SK-N-SH treated with all-trans-retinoic acid at 6 μM for 48 hours (cell line): Measurements from ENCODE around the gene DCC.

Experiments
- ATAC-seq: fragments of 200-7000 bp; cut with Tn5 transposase; 3 replicates; pipeline ENCODE4 v1.9.1; 2020; ENCODE audit warnings: mild to moderate bottlenecking, moderate library complexity
- ARNTL ChIP-seq: fragments of 450-650 bp; formaldehyde crosslinking; IDR thresholded peaks from 2 replicates; pipeline ENCODE4 v1.5.0; 2020; ENCODE audit warnings: low read depth, mild to moderate bottlenecking, moderate library complexity, borderline replicate concordance
- BACH2 ChIP-seq: fragments of 250-450 bp; sonication (Bioruptor Pico); IDR thresholded peaks from 2 replicates; pipeline ENCODE4 v1.9.0; 2021; ENCODE audit warnings: mild to moderate bottlenecking, borderline replicate concordance
- CSDC2 ChIP-seq: fragments of 250-450 bp; sonication (Bioruptor Pico); IDR thresholded peaks from 2 replicates; pipeline ENCODE4 v1.5.0; 2020; ENCODE audit warnings: mild to moderate bottlenecking, moderate library complexity
- ESRRG ChIP-seq: fragments of 250-450 bp; sonication (Bioruptor Pico); IDR thresholded peaks from 2 replicates; pipeline ENCODE4 v1.6.1; 2021; ENCODE audit warnings: mild to moderate bottlenecking
- GLIS3 ChIP-seq: fragments of 250-450 bp; sonication (Bioruptor Pico); IDR thresholded peaks from 2 replicates; pipeline ENCODE4 v1.5.0; 2020; ENCODE audit warnings: mild to moderate bottlenecking, moderate library complexity
- ISL1 ChIP-seq: fragments of 250-450 bp; sonication (Bioruptor Pico); IDR thresholded peaks from 2 replicates; pipeline ENCODE4 v2.1.2; 2022; ENCODE audit warnings: mild to moderate bottlenecking, moderate library complexity
- OSR1 ChIP-seq: fragments of 250-450 bp; sonication (Bioruptor Pico); IDR thresholded peaks from 2 replicates; pipeline ENCODE4 v1.8.0; 2022; ENCODE audit warnings: moderate library complexity, mild to moderate bottlenecking, inconsistent platforms
- PPARA ChIP-seq: fragments of 250-450 bp; sonication (Bioruptor Pico); IDR thresholded peaks from 2 replicates; pipeline ENCODE4 v1.5.0; 2020; ENCODE audit warnings: mild to moderate bottlenecking, borderline replicate concordance
- RARB ChIP-seq: fragments of 250-450 bp; sonication (Bioruptor Pico); IDR thresholded peaks from 2 replicates; pipeline ENCODE4 v1.8.0; 2021; ENCODE audit warnings: mild to moderate bottlenecking, moderate library complexity
- SNAI2 ChIP-seq: fragments of 250-450 bp; sonication (Bioruptor Pico); IDR thresholded peaks from 2 replicates; pipeline ENCODE4 v1.5.0; 2020; ENCODE audit warnings: mild to moderate bottlenecking, moderate library complexity
- TOX ChIP-seq: fragments of 250-450 bp; sonication (Bioruptor Pico); IDR thresholded peaks from 2 replicates; pipeline ENCODE4 v1.8.0; 2021; ENCODE audit warnings: mild to moderate bottlenecking, moderate library complexity, borderline replicate concordance
- ZC3H10 ChIP-seq: fragments of 250-450 bp; sonication (Bioruptor Pico); IDR thresholded peaks from 2 replicates; pipeline ENCODE4 v1.5.1; 2021; ENCODE audit warnings: mild to moderate bottlenecking, moderate library complexity
- ZFP3 ChIP-seq: fragments of 250-450 bp; sonication (Bioruptor Pico); IDR thresholded peaks from 2 replicates; pipeline ENCODE4 v1.5.0; 2020; ENCODE audit warnings: mild to moderate bottlenecking, moderate library complexity
- ZFP30 ChIP-seq: fragments of 450-650 bp; formaldehyde crosslinking; IDR thresholded peaks from 2 replicates; pipeline ENCODE4 v1.5.0; 2022; ENCODE audit warnings: mild to moderate bottlenecking, moderate library complexity
- ZNF565 ChIP-seq: fragments of 450-650 bp; formaldehyde crosslinking; conservative IDR thresholded peaks from 2 replicates; pipeline ENCODE4 v1.5.0; 2020; ENCODE audit warnings: low read depth, mild to moderate bottlenecking, moderate library complexity
- ZNF8 ChIP-seq: fragments of 450-650 bp; formaldehyde crosslinking; IDR thresholded peaks from 2 replicates; pipeline ENCODE4 v1.5.0; 2020; ENCODE audit warnings: mild to moderate bottlenecking, moderate library complexity
- TF ChIP-seq, protein P1 (sequence below): fragments of 250-450 bp; sonication (Bioruptor Pico); IDR thresholded peaks from 2 replicates; pipeline ENCODE4 v1.8.0; 2021; ENCODE audit warnings: low read depth, mild to moderate bottlenecking, moderate library complexity, borderline replicate concordance
- TF ChIP-seq, protein P2 (sequence below): fragments of 250-450 bp; sonication (Bioruptor Pico); IDR thresholded peaks from 2 replicates; pipeline ENCODE4 v1.5.1; 2020; ENCODE audit warnings: low read depth, mild to moderate bottlenecking, moderate library complexity
- TF ChIP-seq, protein P3 (sequence below): fragments of 250-450 bp; sonication (Bioruptor Pico); IDR thresholded peaks from 2 replicates; pipeline ENCODE4 v1.5.0; 2020; ENCODE audit warnings: mild to moderate bottlenecking, moderate library complexity
- TF ChIP-seq, protein P4 (sequence below): fragments of 250-450 bp; sonication (Bioruptor Pico); IDR thresholded peaks from 2 replicates; pipeline ENCODE4 v1.5.1; 2021; ENCODE audit warnings: mild to moderate bottlenecking, moderate library complexity

The DCC gene

DNA sequence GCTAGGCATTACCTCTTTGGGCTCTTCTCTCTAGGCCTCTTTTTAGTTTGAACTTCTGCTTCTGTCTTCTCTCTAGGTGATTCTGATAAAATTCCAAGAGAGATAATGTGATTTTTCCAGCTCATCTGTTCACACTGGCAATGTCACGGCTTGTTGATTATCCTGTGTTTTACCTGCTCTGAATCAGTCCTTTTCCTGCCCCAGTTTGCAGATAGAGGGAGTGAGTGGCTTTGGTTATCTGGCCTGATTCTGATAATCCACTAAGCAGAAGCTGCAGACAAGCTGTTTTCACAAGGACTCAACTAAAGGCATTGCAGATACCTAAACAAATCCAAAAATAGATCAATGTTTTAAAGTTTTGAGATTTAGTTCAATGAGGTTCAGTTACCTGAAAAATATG, 111.9 kb downstream of the DCC start:
- ATAC-seq: no peak
- no peak for TF ChIP-seq CSDC2 (CRISPR knock-in tag)
- no peak for TF ChIP-seq ZFP30 (CRISPR knock-in tag)
- no peak for TF ChIP-seq TOX
- TF ChIP-seq OSR1: no peak
- TF ChIP-seq, protein P1, sequence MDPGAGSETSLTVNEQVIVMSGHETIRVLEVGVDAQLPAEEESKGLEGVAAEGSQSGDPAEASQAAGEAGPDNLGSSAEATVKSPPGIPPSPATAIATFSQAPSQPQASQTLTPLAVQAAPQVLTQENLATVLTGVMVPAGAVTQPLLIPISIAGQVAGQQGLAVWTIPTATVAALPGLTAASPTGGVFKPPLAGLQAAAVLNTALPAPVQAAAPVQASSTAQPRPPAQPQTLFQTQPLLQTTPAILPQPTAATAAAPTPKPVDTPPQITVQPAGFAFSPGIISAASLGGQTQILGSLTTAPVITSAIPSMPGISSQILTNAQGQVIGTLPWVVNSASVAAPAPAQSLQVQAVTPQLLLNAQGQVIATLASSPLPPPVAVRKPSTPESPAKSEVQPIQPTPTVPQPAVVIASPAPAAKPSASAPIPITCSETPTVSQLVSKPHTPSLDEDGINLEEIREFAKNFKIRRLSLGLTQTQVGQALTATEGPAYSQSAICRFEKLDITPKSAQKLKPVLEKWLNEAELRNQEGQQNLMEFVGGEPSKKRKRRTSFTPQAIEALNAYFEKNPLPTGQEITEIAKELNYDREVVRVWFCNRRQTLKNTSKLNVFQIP: no peak
- TF ChIP-seq ESRRG (CRISPR knock-in tag): no peak
- no peak for TF ChIP-seq BACH2
- TF ChIP-seq, protein P2, sequence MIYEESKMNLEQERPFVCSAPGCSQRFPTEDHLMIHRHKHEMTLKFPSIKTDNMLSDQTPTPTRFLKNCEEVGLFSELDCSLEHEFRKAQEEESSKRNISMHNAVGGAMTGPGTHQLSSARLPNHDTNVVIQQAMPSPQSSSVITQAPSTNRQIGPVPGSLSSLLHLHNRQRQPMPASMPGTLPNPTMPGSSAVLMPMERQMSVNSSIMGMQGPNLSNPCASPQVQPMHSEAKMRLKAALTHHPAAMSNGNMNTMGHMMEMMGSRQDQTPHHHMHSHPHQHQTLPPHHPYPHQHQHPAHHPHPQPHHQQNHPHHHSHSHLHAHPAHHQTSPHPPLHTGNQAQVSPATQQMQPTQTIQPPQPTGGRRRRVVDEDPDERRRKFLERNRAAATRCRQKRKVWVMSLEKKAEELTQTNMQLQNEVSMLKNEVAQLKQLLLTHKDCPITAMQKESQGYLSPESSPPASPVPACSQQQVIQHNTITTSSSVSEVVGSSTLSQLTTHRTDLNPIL (CRISPR knock-in tag): no peak
- no peak for TF ChIP-seq RARB (CRISPR knock-in tag)
- TF ChIP-seq GLIS3 (CRISPR knock-in tag): no peak
- TF ChIP-seq SNAI2 (CRISPR knock-in tag): no peak
- TF ChIP-seq ZFP3: no peak
- no peak for TF ChIP-seq ZC3H10
- TF ChIP-seq, protein P3, sequence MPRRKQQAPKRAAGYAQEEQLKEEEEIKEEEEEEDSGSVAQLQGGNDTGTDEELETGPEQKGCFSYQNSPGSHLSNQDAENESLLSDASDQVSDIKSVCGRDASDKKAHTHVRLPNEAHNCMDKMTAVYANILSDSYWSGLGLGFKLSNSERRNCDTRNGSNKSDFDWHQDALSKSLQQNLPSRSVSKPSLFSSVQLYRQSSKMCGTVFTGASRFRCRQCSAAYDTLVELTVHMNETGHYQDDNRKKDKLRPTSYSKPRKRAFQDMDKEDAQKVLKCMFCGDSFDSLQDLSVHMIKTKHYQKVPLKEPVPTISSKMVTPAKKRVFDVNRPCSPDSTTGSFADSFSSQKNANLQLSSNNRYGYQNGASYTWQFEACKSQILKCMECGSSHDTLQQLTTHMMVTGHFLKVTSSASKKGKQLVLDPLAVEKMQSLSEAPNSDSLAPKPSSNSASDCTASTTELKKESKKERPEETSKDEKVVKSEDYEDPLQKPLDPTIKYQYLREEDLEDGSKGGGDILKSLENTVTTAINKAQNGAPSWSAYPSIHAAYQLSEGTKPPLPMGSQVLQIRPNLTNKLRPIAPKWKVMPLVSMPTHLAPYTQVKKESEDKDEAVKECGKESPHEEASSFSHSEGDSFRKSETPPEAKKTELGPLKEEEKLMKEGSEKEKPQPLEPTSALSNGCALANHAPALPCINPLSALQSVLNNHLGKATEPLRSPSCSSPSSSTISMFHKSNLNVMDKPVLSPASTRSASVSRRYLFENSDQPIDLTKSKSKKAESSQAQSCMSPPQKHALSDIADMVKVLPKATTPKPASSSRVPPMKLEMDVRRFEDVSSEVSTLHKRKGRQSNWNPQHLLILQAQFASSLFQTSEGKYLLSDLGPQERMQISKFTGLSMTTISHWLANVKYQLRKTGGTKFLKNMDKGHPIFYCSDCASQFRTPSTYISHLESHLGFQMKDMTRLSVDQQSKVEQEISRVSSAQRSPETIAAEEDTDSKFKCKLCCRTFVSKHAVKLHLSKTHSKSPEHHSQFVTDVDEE: no peak
- TF ChIP-seq, all 23 proteins: peak for 0

DNA sequence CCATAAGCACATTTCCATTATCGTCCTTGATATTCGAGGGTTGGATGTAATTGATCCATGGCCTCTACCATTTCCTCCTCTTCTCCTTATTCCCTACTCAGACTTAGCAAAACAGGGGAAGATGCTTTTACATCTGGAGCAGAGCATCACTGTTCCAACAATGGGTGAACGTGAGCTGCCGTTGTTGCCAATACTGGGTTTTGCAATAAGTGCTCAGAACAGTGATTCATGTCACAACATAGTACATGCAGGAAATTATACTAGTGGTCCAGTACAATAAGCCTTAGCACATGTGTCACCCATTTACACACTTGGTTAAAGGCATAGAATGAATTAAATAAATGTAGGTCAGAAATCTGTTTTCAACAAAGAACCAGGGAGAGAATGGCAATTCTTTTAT, 112.4 kb downstream of the DCC start:
- TF ChIP-seq RARB (CRISPR knock-in tag): no peak
- TF ChIP-seq BACH2: no peak
- no peak for TF ChIP-seq ARNTL (CRISPR knock-in tag)
- TF ChIP-seq, protein P2 (CRISPR knock-in tag): no peak
- TF ChIP-seq TOX: no peak
- no peak for TF ChIP-seq ISL1 (CRISPR knock-in tag)
- TF ChIP-seq ZFP3: no peak
- no peak for TF ChIP-seq ZNF565 (CRISPR knock-in tag)
- TF ChIP-seq ZC3H10: no peak
- TF ChIP-seq, protein P3: no peak
- TF ChIP-seq, protein P4, sequence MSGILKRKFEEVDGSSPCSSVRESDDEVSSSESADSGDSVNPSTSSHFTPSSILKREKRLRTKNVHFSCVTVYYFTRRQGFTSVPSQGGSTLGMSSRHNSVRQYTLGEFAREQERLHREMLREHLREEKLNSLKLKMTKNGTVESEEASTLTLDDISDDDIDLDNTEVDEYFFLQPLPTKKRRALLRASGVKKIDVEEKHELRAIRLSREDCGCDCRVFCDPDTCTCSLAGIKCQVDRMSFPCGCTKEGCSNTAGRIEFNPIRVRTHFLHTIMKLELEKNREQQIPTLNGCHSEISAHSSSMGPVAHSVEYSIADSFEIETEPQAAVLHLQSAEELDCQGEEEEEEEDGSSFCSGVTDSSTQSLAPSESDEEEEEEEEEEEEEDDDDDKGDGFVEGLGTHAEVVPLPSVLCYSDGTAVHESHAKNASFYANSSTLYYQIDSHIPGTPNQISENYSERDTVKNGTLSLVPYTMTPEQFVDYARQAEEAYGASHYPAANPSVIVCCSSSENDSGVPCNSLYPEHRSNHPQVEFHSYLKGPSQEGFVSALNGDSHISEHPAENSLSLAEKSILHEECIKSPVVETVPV (CRISPR knock-in tag): no peak
- no peak for TF ChIP-seq PPARA (CRISPR knock-in tag)
- no peak for TF ChIP-seq ZNF8 (CRISPR knock-in tag)
- no peak for TF ChIP-seq GLIS3 (CRISPR knock-in tag)
- no peak for TF ChIP-seq ZFP30 (CRISPR knock-in tag)
- no peak for TF ChIP-seq SNAI2 (CRISPR knock-in tag)
- no peak for TF ChIP-seq ESRRG (CRISPR knock-in tag)
- no peak for ATAC-seq
